IMR-90 (cell line): ENCODE data around the gene ACSL6. TPM values are rescaled to one million over a fixed set of nuclear protein-coding genes. Genes with fewer than 3 reads are reported as not detected.

Experiments
- ATAC-seq: fragments of 200-7000 bp; cut with Tn5 transposase; 2 replicates; pipeline ENCODE4 v1.9.1; 2020; ENCODE audit warnings: low read depth, mild to moderate bottlenecking, moderate library complexity
- BruUV-seq: library from RNA; stranded (reverse); fragments of 400-500 nt; replicated peaks from 2 replicates; lab custom pipeline; 2021; lab: Mats Ljungman, UMichigan
- CTCF ChIA-PET: fragments of 300-600 bp; formaldehyde crosslinking; extraction: SDS; loops from one replicate; lab custom pipeline; 2021; ENCODE audit warnings: antibody characterized with exemption; lab: Yijun Ruan, JAX
- POLR2A ChIA-PET: fragments of 300-600 bp; sonication (Branson Sonifier 250); formaldehyde crosslinking; loops from one replicate; lab custom pipeline; 2022; ENCODE audit warnings: antibody characterized with exemption; ENCODE audit not compliant: unreplicated experiment; lab: Charles Lee
- DNase-seq: peaks from one replicate; pipeline ENCODE4 v3.0.0; 2013
- H2AFZ ChIP-seq: replicated peaks from 2 replicates; pipeline ENCODE3; 2013; ENCODE audit warnings: low read length, mild to moderate bottlenecking; ENCODE audit not compliant: poor library complexity
- H2AK5ac ChIP-seq: 2 replicates; pipeline ENCODE4 v1.6.1; 2013; ENCODE audit warnings: low read depth, low read length, inconsistent platforms
- H2AK9ac ChIP-seq: replicated peaks from 2 replicates; pipeline ENCODE3; 2013; ENCODE audit warnings: mild to moderate bottlenecking, low read depth, low read length, moderate library complexity; ENCODE audit not compliant: poor library complexity
- H2BK120ac ChIP-seq: 2 replicates; pipeline ENCODE4 v1.6.1; 2013; ENCODE audit warnings: low read depth, low read length, inconsistent platforms
- H2BK15ac ChIP-seq: 3 replicates; pipeline ENCODE4 v1.6.1; 2013; ENCODE audit warnings: low read depth, low read length, inconsistent platforms
- H2BK20ac ChIP-seq: 2 replicates; pipeline ENCODE4 v1.6.1; 2013; ENCODE audit warnings: low read depth, mild to moderate bottlenecking, inconsistent platforms, low read length, moderate library complexity
- H2BK5ac ChIP-seq: 2 replicates; pipeline ENCODE4 v1.6.1; 2013; ENCODE audit warnings: mild to moderate bottlenecking, low read depth, low read length, inconsistent platforms; ENCODE audit not compliant: poor library complexity, severe bottlenecking
- H3K14ac ChIP-seq: replicated peaks from 2 replicates; pipeline ENCODE4 v1.6.1; 2013; ENCODE audit warnings: low read depth, low read length, inconsistent platforms
- H3K18ac ChIP-seq: 2 replicates; pipeline ENCODE4 v1.6.1; 2013; ENCODE audit warnings: low read depth, low read length, control low read depth
- H3K23ac ChIP-seq: 2 replicates; pipeline ENCODE4 v1.6.1; 2013; ENCODE audit warnings: low read depth, low read length, inconsistent platforms
- H3K27ac ChIP-seq: 2 replicates; pipeline ENCODE4 v1.5.1; 2013; ENCODE audit warnings: mild to moderate bottlenecking, control low read depth, low read length; ENCODE audit not compliant: insufficient read depth
- H3K27me3 ChIP-seq: 2 replicates; pipeline ENCODE4 v1.6.1; 2013; ENCODE audit warnings: low read length; ENCODE audit not compliant: control insufficient read depth, insufficient read depth
- H3K36me3 ChIP-seq: 2 replicates; pipeline ENCODE4 v1.6.1; 2013; ENCODE audit warnings: low read length, mixed read lengths; ENCODE audit not compliant: control insufficient read depth, insufficient read depth
- H3K4ac ChIP-seq: 2 replicates; pipeline ENCODE4 v1.6.1; 2013; ENCODE audit warnings: low read depth, low read length, inconsistent platforms
- H3K4me1 ChIP-seq: 2 replicates; pipeline ENCODE4 v1.6.1; 2013; ENCODE audit warnings: low read length, mixed read lengths; ENCODE audit not compliant: control insufficient read depth, insufficient read depth
- H3K4me2 ChIP-seq: 2 replicates; pipeline ENCODE4 v1.6.1; 2013; ENCODE audit warnings: low read depth, mild to moderate bottlenecking, control low read depth, low read length, moderate library complexity
- H3K4me3 ChIP-seq: 2 replicates; pipeline ENCODE4 v1.5.1; 2013; ENCODE audit warnings: low read depth, mild to moderate bottlenecking, control low read depth, low read length, moderate library complexity; ENCODE audit not compliant: insufficient read depth
- H3K56ac ChIP-seq: 2 replicates; pipeline ENCODE4 v1.6.1; 2013; ENCODE audit warnings: low read length, inconsistent platforms; ENCODE audit not compliant: insufficient read depth; ENCODE audit errors: extremely low read depth
- H3K79me1 ChIP-seq, 2 experiments: 2 replicates each; pipeline ENCODE4 v1.6.1; 2013; ENCODE audit warnings: low read length in 2 of 2, inconsistent platforms in 1 of 2, low read depth in 1 of 2
- H3K9ac ChIP-seq: 2 replicates; pipeline ENCODE4 v1.6.1; 2013; ENCODE audit warnings: low read depth, low read length, control low read depth
- H3K9me1 ChIP-seq: 2 replicates; pipeline ENCODE4 v1.6.1; 2013; ENCODE audit warnings: low read length, inconsistent platforms; ENCODE audit not compliant: insufficient read depth
- H3K9me3 ChIP-seq: 2 replicates; pipeline ENCODE4 v1.6.1; 2013; ENCODE audit warnings: low read length; ENCODE audit not compliant: control insufficient read depth, insufficient read depth
- H4K20me1 ChIP-seq: 2 replicates; pipeline ENCODE4 v1.6.1; 2013; ENCODE audit warnings: low read length, inconsistent platforms; ENCODE audit not compliant: insufficient read depth
- H4K5ac ChIP-seq: 2 replicates; pipeline ENCODE4 v1.6.1; 2013; ENCODE audit warnings: mild to moderate bottlenecking, low read depth, low read length, control low read depth
- H4K8ac ChIP-seq, 2 experiments: 2 replicates each; pipeline ENCODE4 v1.6.1; 2013; ENCODE audit warnings: low read depth in 2 of 2, low read length in 2 of 2, control low read depth in 1 of 2, inconsistent platforms in 1 of 2
- H4K91ac ChIP-seq: 2 replicates; pipeline ENCODE4 v1.6.1; 2013; ENCODE audit warnings: low read depth, low read length, inconsistent platforms; ENCODE audit not compliant: insufficient read depth
- BHLHE40 ChIP-seq: fragments of 150-350 bp; IDR thresholded peaks from 2 replicates; pipeline ENCODE4 v1.6.1; 2016; ENCODE audit warnings: mild to moderate bottlenecking, low read depth, low read length
- CEBPB ChIP-seq: IDR thresholded peaks from 2 replicates; pipeline ENCODE4 v1.6.1; 2012; ENCODE audit warnings: low read depth, low read length, improper control_type of control experiment
- CHD1 ChIP-seq: IDR thresholded peaks from 2 replicates; pipeline ENCODE4 v1.6.1; 2012; ENCODE audit warnings: low read depth, low read length, improper control_type of control experiment
- CTCF ChIP-seq: conservative IDR thresholded peaks from 2 replicates; pipeline ENCODE4 v1.5.1; 2012; ENCODE audit warnings: mild to moderate bottlenecking, low read depth, low read length, improper control_type of control experiment
- ELK1 ChIP-seq: fragments of 150-350 bp; IDR thresholded peaks from 2 replicates; pipeline ENCODE4 v1.6.1; 2016; ENCODE audit warnings: low read depth, mild to moderate bottlenecking, low read length, moderate library complexity, borderline replicate concordance
- FOS ChIP-seq: fragments of 150-350 bp; IDR thresholded peaks from 2 replicates; pipeline ENCODE4 v1.6.1; 2016; ENCODE audit warnings: low read depth, low read length
- MAFK ChIP-seq: IDR thresholded peaks from 2 replicates; pipeline ENCODE4 v1.6.1; 2012; ENCODE audit warnings: low read depth, low read length, improper control_type of control experiment
- MAZ ChIP-seq: IDR thresholded peaks from 2 replicates; pipeline ENCODE4 v1.6.1; 2012; ENCODE audit warnings: low read depth, mild to moderate bottlenecking, low read length, improper control_type of control experiment, moderate library complexity, borderline replicate concordance
- MXI1 ChIP-seq: IDR thresholded peaks from 2 replicates; pipeline ENCODE4 v1.6.1; 2012; ENCODE audit warnings: low read depth, mild to moderate bottlenecking, low read length, moderate library complexity, borderline replicate concordance
- NFE2L2 ChIP-seq: fragments of 150-350 bp; IDR thresholded peaks from 2 replicates; pipeline ENCODE4 v1.6.1; 2016; ENCODE audit warnings: low read depth, mild to moderate bottlenecking, low read length
- POLR2A ChIP-seq: IDR thresholded peaks from 2 replicates; pipeline ENCODE4 v1.6.1; 2012; ENCODE audit warnings: mild to moderate bottlenecking, low read depth, low read length
- RAD21 ChIP-seq: IDR thresholded peaks from 2 replicates; pipeline ENCODE4 v1.6.1; 2012; ENCODE audit warnings: low read length, improper control_type of control experiment
- RCOR1 ChIP-seq: IDR thresholded peaks from 2 replicates; pipeline ENCODE4 v1.6.1; 2012; ENCODE audit warnings: mild to moderate bottlenecking, low read length, improper control_type of control experiment; ENCODE audit not compliant: insufficient replicate concordance
- RFX5 ChIP-seq: IDR thresholded peaks from 2 replicates; pipeline ENCODE4 v1.8.0; 2012; ENCODE audit warnings: low read depth, mild to moderate bottlenecking, low read length, moderate library complexity
- SMC3 ChIP-seq: fragments of 150-350 bp; IDR thresholded peaks from 2 replicates; pipeline ENCODE4 v1.6.1; 2016; ENCODE audit warnings: low read depth, mild to moderate bottlenecking, antibody characterized with exemption, low read length, moderate library complexity
- USF2 ChIP-seq: fragments of 150-350 bp; IDR thresholded peaks from 2 replicates; pipeline ENCODE4 v1.6.1; 2017; ENCODE audit warnings: mild to moderate bottlenecking, antibody characterized with exemption, low read length, low read depth
- dilution Hi-C: fragments of 300-500 bp; cut with HindIII; formaldehyde crosslinking; loops from one replicate; pipeline ENCODE4 v1.14.3; 2018; ENCODE audit warnings: low sequenced_read_pairs; ENCODE audit not compliant: unreplicated experiment
- in situ Hi-C: fragments of 300-500 bp; cut with MboI; formaldehyde crosslinking; loops from 3 replicates; pipeline ENCODE4 v1.14.3; 2019; ENCODE audit warnings: low sequenced_read_pairs, inconsistent platforms, mixed read lengths
- intact Hi-C: fragments of 100-400 bp; cut with micrococcal nuclease; formaldehyde crosslinking; loops from 2 replicates; pipeline ENCODE4 v1.10.0; 2022
- polyA plus RNA-seq, 3 experiments: library from polyadenylated mRNA; depleted of rRNA; stranded (reverse); fragments of >200 nt; gene quantifications; 2 replicates each; pipeline ENCODE4 v1.2.3, GENCODE V29; 2012; ENCODE audit warnings: low replicate concordance in 1 of 3
- total RNA-seq: library from RNA; depleted of rRNA; stranded (reverse); fragments of >200 nt; gene quantifications from 2 replicates; pipeline ENCODE4 v1.2.3, GENCODE V29; 2012

The ACSL6 gene
- total and polyA plus RNA-seq, 2 of the 4 experiments (the other 2 are of a cell fraction): not detected

GRCh38 chr5:132019337-132019736 is 7.9 kb upstream of the ACSL6 start:
- Histone ChIP-seq H3K18ac (no peak overlapping the region), H2AFZ (no peak overlapping the region), H3K27ac (no peak overlapping the region), H2BK20ac (no peak overlapping the region), H3K56ac (no peak overlapping the region), H4K8ac (no peak overlapping the region), H3K23ac (no peak overlapping the region), H3K9ac (no peak overlapping the region), H3K9me3 (no peaks in the 10 kb centered on the region), H2AK5ac (no peak overlapping the region), H3K4ac (no peak overlapping the region), H2BK15ac (no peak overlapping the region), H3K27me3 (peaks cover 29% of the 10 kb centered on the region), H2BK120ac (no peak overlapping the region), H3K79me1 (no peaks in the 10 kb centered on the region), H3K36me3 (no peaks in the 10 kb centered on the region), H4K91ac (no peak overlapping the region), H3K4me2 (no peak overlapping the region), H3K14ac (no peak overlapping the region), H4K5ac (no peak overlapping the region), H3K4me1 (no peaks in the 10 kb centered on the region), H3K4me3 (no peak overlapping the region), H2BK5ac (no peak overlapping the region), H3K9me1 (no peaks in the 10 kb centered on the region), H4K20me1 (no peaks in the 10 kb centered on the region), H2AK9ac (no peak overlapping the region)
- BruUV-seq: no TSS peak
- in situ Hi-C loops (no loop called here), intact Hi-C loops (no loop called here), dilution Hi-C loops (no loop called here)
- DNase-seq (no peak), ATAC-seq (no peak)
- POLR2A ChIA-PET: no interaction called here
- CTCF ChIA-PET: no interaction called here
- TF ChIP-seq MXI1: no peak
- no peak for TF ChIP-seq RCOR1
- no peak for TF ChIP-seq POLR2A
- no peak for TF ChIP-seq CTCF
- no peak for TF ChIP-seq MAFK
- no peak for TF ChIP-seq ELK1
- TF ChIP-seq SMC3: no peak
- TF ChIP-seq BHLHE40: no peak
- no peak for TF ChIP-seq CHD1
- TF ChIP-seq CEBPB: no peak
- TF ChIP-seq USF2: no peak
- no peak for TF ChIP-seq MAZ
- TF ChIP-seq RAD21: no peak
- no peak for TF ChIP-seq NFE2L2
- TF ChIP-seq FOS: no peak
- no peak for TF ChIP-seq RFX5
